ENCODE measurements around the gene ASAP3.

ASAP3 gene

DNA sequence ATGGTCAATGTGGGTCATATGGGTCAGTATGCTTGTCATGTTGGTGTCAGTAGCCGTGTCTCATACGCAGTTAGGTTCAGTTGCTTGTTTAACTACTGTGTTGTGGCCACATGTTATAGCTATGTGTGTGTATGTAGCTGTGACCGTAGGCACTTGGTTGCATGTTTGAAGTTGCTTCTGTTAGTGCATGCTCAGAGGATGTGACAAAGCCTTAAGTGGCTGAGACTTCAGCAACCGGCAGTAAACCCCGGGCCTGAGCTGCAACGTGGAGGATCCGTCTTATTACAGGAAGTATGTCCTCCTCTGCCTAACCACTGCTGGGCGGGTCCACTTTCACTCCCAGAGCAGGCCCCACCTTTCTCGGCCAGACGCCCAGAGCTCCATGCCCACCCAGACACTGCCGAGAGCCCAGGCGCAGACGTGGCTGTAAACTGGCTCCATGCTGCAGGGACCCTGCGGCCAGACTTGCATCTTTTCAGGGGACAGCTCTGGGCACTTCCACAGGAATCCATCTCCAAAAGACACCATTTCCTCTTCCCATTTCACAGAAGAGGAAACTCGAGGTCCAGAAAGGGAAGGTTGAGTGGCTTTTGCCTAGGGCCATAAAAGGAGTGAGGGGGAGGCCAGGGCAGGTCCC is 61.6 kb downstream of the ASAP3 start:
- peak; percentile 65 to 70 for DNase-seq

DNA sequence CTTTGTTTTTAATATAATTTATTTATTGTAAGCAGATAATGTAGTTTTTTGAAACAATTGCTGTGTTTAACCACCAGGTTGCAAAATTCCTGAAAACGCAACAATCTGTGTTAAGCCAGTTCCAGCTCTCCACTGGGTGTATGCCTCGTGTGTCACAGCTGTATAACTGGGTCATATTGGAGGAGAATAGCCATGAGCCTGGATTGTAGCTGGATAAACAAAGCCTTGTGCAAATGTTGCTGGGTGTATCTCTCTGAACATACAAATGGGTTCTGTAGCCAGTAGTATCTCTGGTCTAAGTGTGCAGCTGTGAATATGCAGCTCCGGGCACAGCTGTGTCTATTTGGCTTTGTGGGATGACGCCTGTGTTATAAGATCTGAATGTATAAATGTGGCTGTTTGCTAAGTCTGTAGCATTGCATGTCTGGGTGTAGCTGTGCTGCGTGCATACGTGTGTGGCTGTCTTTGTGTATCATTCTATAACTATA is 62.2 kb downstream of the ASAP3 start:
- DNase-seq, result peak; percentile 37 to 44

DNA sequence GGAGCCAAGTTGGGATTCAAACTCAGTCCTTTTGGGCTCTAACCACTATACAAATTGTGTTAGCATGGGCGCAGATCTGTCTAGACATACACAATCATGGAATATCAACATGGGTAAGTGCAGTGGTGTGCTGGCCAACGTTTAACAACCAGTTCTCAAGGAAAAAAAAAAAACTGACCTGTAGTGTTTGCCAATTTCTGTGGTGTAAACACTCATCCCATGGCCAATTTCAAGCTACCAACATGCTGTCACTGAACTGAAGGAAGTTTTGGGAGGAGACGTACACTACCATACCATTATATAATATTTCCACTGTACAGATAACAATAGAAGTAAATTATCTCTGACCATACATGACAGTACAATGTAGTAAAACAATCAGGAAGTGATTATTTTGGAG is 62.6 kb downstream of the ASAP3 start:
- no peak for DNase-seq

DNA sequence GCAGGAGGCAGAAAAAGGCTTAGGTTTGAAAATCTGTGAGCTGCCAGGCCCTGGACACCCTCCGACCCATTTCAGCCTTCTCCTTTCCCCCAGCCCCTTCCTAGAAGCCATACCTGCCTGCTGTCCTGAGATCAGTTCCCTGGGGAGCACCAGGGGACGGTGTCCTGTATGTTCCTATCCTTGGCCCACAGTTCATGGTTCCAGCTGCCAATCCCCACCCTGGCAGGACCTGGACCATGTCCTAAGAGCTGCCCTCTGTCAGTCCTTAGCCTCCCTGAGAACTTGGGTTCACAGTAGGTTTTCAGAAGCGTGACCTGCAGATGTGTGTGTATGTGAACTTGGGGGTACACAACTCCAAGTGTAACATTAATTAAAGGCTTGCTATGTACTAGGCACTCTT is 63.2 kb downstream of the ASAP3 start:
- no peak for DNase-seq

DNA sequence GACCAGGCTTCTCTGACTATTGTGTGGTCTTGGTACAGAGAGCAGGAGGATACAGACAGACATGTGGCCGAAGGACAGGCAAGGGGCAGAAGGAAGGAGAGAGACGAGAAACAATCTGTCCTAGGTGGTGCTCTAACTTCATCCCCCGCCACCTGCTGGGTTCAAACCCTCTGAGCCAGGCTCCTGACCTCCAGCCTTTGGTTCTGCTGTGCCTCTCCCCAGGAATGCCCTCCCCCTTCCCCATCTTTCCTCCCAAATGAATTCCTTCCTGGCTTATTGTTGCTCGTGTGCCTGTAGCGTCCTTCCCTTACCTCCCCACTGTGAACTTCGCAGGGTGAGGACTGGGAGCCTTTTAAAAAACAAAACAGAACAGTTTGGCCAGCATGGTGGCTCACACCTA is 64.8 kb downstream of the ASAP3 start:
- no peak for DNase-seq

DNA sequence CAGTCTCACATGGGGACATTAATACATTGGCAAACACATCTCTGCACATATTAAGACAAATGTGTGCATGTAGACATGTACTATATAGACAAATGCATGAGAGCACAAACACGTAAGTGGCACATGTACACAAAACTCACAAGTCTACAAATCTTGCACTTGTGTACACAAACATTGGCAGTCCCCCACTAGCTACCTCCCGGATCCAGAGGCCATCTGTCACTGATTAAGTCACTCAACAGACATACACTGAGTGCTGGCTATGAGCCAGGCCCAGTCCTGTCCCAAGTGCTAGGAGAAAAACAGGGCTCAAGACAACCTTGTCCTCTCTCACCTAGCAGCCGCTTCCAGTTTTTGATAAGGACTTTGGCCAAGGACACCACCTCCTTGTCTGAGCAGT is 66.4 kb downstream of the ASAP3 start:
- DNase-seq, result peak; percentile 61 to 66

DNA sequence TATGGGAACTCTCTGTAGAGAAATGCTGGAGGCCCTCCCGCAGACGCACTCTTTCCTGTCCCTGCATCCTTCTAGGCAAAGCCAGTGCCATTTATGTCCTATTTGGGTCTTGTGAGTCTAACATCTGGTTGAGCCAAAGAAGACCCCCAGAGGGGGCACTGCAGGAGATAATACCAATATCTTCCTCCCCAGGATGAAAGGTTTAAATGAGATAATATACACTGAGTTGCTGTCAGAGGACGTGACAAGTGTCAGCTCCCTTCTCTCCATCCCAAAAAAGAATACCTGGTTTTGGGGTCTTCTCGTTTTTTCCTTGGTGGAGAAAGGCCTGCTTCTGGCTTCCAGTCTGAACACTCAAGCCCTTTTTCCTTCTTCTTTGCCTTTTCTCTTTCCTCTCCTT is 67.0 kb downstream of the ASAP3 start:
- DNase-seq, result no peak

DNA sequence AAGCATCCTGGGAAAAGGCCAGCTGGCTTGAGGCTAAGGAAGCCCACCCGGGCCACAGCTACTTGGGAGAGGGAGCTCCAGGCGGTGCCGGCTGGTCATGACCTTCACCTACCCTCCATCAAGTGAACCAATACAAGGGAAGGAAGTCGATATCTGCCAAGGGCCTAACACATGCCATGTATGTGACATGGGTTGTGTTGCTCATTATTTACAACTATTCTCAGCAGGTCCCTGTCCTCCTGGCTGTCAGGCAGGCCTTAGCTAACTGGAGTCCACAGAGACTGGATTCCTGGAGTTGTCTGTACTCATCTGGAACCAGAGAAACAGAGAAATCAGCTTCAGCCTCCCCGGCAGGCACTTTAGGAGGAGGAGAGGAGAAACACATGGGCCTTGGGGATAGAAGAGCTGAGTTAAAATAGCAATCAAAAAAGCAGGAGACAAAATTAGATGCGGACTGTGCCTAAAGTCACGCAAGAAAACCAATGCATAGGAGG is 75.1 kb downstream of the ASAP3 start:
- DNase-seq, result no peak

DNA sequence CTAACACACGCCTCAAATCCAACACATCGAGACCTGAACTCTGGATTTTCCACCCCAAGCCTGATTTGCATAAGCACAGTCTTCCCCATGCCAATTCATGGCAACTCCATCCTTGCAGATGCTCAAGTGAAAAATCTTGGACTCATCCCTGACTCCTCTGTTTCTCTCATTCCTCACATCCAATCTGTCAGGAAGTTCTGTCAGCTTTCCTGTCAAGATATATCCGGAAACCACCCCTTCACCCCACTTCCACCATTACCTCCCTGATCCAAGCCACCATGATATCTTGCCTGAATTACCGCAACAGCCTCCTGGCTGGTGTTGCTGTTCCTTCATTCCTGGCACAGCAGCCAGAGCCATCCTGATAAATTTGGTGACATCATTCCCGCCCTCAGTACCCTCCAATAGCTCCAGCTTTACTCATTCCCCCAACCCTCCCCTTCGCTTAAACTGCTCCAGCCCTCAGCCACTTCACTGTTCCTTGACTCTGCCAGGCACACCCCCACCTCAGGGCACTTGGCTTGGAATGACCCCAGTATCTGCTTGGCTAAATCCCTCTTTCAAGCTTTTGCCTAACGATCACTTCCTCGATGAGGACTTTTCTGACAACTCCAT is 76.9 kb downstream of the ASAP3 start:
- no peak for DNase-seq

DNA sequence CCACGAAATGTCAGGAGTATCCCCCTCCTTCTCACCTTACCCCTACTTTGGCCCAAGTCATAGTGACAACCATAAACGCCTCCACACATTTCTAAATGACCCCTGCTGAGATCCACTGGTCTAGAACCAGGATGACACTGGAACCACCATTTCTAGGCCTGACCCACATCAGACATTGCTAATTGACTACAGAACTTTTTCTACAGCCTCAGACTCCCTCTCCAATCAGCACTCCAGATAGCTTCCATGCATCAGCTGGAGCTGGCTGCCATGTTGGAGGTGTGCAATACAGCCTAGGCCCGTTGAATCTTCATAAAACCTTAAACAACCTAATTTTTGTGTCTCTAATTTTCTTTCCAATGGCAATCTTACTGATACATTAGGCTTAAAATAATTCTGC is 78.0 kb downstream of the ASAP3 start:
- no peak for DNase-seq

DNA sequence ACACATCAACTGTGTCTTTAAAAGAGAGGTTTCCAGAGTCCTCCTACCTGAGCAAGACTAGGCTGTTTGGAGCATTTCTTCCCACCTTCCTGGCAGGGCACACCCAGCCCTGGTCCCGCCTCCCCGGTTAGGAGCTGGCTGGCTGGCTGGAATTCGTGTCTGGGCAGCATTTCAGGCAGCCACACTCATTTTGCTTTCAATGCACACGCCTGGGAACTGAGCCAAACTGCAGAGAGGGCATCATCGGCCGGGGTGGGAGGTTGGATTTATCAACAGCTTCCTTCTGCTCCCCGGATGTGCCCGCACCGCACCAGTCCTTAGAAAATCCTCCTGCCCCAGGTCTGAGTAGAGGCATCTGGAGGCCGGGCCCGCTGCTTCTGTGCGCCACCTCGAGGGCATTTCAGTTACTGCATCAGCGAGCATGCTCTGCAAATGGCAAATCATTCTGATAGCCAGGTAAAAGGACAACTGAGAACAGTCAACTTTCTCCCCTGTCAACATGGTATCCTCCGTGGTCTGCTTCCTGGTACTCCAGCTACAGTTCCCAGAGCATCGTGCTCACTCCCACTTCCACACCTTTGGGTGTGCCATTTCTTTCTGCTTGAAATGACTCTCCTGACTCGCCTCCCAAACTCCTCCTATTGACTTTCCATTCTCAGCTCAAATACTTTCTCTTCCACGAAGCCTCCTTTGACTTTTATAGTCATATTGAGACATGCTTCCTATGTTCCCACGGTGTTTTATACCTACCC is 80.1 kb downstream of the ASAP3 start:
- peak; percentile 94 for DNase-seq

DNA sequence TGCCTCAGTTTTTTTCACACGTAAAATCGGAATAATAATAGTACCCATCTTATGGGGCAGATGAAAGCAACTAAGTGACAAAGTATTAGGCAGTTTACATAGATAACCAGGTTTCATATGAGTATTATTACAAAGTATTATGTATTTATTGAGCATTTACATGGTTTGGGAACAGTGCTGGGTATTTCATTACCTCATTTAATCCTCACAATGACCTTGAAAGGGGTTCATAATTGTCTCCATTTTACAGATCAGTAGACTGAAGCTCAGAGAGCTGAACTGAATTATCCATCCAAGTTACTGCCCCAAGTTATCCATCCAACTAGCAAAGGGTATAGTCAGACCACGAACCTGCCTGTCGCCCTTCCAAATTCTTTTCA is 80.6 kb downstream of the ASAP3 start:
- no peak for DNase-seq

DNA sequence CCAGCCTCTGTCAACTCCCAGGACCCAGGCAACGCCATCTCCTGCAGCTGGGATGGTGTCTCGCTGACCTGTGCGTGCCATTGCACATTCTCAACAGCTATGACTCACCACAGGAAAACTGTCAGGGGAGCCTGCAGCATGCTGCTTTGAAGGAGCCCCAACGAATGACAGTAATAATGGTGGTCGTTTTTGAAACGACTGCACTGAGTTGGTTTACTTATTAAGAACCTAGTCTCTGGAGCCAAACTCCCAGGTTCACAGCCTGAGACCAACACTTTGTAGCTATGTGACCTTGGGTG is 81.0 kb downstream of the ASAP3 start:
- peak; percentile 18 to 59 for DNase-seq

DNA sequence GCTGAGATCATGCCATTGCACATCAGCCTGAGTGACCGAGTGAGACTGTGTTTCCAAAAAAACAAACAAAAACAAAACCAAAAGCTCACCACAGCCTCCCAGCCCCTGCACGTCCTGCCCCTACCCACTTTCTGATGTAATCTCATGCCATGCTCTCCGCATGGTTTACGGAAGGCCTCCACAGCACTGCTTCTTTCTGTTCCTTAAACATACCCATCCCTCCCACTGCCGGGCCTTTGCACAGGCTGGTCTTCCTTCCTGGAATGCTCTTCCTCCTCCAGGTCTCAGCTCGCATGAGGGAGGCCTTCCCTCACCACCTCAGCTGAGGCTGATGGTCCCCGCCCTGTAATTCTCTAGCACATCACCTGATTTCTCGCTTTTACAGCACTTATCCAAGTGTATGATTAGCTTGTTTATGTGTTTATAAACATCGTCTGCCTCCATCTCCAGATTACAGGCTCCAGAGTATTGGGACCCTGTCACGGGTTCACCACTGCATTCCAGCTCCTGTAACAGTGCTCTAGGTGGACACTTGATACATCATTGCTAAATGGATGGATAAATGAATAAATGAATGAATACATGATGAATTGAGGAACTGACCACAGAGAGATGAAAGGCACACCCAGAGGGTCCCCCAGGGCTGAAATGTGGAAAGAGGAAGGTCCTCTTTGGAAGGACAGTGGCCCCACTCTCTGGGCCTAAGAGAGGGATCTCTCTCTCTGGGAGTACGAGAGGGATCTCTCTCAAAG is 81.5 kb downstream of the ASAP3 start:
- no peak for DNase-seq

DNA sequence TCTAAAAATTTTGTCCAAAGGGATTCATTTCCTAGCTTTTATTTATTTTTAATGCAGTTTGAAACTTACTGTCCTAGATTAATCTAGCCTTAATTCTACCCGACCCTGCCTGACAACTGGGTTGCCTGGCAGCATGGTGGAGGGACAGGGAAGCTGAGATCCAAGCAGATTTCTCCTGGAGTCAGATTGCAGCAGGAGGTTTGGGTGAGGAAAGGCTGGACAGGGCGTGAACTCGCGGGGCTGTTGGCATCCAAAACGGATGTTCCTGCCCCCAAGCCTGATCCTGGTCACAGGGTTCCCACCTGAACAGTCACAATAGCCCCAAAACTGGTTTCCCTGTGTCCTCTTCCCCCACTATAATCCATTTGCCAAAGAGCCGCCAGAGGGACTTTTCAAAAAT is 82.7 kb downstream of the ASAP3 start:
- DNase-seq, result no peak

DNA sequence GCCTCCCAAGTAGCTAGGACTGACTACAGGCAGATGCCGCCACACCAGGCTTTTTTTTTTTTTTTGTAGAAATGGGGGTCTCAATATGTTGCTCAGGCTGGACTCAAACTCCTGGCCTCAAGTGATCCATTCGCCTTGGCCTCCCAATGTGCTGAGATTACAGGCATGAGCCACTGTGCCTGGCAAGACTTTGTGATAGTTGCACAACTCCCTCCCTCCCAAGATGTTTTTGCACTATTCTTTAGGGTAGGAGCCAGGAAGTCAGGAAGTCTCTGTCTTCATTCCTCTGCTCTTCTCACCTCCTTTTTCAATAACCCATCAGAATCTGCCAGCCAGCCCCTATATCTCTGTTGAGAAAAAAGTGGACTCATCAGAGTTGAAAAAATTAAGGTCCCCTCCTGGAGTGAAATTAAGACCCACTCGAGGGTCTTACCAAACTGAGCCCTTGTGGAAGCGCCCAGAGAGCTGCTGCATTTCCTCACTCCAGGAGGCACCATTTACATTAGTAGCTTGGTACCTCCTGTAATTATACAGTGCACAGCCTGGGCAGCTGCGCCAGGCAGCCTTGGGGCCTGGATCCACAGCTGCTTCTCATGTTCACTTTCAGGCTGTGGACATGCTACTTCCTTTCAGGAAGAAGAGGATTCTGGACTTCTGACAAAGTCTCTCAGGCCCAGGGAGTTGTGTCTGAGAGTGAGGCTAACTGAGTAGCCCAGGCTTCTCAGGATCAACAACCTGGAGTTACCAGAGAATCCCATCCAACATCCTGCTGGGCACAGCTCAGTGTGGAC is 83.5 kb downstream of the ASAP3 start:
- DNase-seq, result no peak

DNA sequence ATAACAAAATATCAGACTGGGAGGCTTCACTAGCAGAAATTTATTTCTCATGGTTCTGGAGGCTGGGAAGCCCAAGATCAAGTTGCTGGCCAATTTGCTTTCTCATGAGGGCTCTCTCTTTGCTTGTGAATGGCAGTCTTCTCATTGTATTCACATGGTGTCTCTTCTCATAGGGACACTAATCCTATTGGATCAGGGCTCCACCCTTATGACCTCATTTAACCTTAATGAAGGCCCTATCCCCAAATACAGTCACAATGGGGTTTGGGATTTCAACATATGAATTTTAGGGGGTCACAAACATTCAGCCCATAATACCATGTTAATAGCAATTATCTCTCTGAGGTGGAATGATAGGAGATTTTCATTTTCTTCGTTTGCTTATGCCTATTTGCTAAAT is 84.8 kb downstream of the ASAP3 start:
- no peak for DNase-seq

DNA sequence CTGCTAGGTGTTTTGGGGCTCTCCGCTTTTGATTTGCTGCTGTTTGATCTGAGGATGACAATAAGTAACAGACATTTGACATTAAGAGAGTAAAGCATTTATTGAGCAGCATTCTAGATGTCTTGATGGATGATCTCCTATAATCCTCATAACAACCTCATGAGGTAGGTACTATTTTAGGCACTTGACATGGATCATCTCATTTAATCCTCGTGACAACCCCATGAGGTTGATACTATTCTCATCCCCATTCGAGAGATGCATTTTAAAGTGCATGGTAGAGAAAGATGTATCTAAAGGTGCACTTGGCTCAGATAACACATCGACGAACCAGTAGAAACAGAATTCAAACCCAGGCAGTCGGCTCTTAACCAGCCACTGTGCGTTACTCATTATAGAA is 86.1 kb downstream of the ASAP3 start:
- DNase-seq, result no peak

DNA sequence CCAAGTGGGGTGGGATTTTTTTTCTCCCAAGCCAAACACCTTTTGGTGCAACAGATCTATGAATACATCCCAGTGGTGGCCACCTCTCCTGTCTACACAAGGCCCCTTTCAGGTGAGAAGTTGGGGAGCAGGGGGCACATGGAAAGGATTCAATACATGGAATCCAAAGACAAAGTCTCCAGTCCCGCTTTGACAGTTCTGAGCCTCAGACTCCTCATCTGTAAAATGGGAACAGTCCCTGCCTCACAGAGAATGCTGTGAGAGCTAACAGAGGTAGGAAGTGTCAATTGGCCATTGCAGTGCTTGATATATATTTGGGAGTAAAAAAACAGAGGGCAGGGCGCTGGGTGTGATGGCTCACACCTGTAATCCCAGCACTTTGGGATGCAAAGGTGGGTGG is 87.6 kb downstream of the ASAP3 start:
- no peak for DNase-seq

DNA sequence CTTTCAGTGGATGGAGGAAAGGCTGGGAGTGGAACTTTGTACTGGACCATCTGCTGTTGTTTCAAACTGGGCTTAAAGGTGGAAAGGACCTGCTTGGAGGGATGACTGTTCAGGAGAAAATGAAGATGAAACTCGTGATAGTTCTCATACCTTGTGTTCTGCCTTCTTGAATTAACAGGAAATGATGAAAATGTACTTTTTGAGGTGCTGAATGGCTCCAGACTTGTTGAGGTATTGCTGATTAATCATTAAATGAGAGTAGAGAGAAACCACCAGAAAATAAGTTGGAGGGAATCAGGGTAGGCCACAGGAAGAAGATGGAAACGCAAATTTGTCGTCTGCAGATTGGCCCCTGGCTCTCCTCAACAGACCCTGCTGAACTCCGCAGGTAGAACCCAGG is 88.1 kb downstream of the ASAP3 start:
- DNase-seq, result no peak

DNA sequence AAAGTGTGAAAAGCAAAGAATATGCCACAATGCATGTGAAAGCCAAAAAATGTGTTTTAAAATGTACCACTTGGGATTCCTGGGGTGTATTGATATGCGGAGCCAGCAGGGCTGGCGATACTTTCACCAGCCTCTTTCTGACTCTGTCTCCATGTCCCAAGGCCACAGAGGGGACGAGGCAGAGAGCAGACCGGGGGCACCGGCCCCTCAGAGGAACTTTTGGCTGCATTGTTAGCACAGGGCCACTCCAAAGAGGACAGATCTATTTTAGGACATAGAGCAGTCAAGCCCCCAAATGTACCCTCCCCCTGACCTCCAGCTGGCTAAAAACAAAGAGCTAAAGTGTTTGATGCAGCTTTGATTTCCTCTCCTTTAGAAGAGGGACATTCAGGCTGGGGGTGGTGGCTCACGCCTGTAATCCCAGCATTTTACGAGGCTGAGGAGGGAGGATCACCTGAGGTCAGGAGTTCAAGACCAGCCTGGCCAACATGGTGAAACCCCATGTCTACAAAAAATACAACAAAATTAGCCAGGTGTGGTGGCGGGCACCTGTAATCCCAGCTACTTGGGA is 88.7 kb downstream of the ASAP3 start:
- no peak for DNase-seq

DNA sequence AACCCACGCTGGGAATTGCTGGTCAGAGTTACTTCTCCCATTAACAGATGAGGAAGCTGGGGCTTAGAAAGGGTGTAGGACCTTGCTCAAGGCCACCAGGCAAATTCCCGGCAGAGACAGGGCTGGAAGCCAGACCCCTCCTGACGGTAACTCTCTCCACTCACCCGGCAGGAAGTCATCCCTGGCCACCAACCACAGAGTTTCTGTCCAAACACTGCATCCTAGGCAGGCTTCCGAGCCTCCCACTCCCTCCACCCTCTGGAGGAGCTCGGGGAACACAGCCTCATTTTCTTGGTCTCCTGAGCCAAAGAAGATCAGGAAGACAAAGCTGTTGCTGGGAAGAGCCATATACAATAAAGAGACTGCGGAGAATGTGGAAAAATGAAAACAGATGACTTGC is 89.3 kb downstream of the ASAP3 start:
- DNase-seq, result peak; percentile 66 to 77

Measured in SHP77 (cell line).